ENCODE measurements around the gene EVI5L. TPM values are rescaled to one million over a fixed set of nuclear protein-coding genes. Genes with fewer than 3 reads are reported as not detected.

The EVI5L gene
- total RNA-seq, 1 donor from 2014 or later, result 22.9 TPM

DNA sequence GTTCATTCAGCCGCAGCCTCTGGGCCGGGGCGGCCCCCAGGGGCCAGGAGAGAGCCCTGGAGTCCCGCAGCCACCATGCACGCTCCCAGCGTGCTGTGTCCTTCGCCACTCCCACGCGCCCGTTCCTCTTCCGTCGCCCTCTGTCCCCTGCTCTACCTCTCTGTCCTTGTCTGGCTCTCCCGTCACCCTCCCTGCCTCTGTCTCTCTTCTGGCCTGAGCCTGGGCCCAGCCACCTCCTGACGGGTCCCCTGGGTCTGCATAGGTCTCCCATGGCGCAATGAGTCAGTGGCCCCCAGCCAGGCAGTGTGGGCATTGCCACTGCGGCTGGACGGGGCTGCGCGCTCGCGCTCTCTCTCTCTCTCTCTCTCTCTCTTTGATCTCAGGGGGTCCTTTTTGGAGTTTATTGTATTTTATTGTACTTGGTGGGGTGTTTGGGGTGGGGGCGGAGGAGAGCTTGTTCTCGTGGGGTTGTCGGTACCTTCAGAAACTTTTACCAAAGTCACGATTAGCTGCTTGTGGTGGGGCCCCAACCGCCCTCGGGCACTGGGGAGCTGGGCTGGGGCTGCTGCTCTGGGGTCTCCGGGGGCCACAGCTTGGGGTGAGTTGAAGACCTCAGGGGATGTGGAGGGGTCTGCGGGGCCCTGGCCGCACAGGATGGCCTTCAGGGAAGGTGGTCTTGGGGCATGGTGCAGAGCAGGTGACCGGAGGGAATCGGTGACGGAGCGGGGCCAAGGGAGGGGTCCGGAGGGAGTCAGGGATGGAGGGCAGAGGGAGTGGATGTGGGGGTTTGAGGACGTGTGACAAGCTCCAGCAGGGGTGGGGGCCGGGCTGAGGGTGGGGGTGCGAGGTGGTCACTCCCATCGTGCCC lies 82.9 kb downstream of the EVI5L start:
- Histone ChIP-seq H3K9me3 (replicated peaks) (no peaks in the 10 kb centered on the region), H3K27ac (replicated peaks) (no peak overlapping the region), H3K4me1 (peaks cover 35% of the 10 kb centered on the region), H3K4me3 (no peak overlapping the region), H3K27me3 (ENCODE audit: low read depth) (peaks cover 39% of the 10 kb centered on the region), H3K36me3 (peaks cover 48% of the 10 kb centered on the region)
- no peak for DNase-seq
- intact Hi-C loops (cut with micrococcal nuclease), result no loop called here
- TF ChIP-seq, protein P1, sequence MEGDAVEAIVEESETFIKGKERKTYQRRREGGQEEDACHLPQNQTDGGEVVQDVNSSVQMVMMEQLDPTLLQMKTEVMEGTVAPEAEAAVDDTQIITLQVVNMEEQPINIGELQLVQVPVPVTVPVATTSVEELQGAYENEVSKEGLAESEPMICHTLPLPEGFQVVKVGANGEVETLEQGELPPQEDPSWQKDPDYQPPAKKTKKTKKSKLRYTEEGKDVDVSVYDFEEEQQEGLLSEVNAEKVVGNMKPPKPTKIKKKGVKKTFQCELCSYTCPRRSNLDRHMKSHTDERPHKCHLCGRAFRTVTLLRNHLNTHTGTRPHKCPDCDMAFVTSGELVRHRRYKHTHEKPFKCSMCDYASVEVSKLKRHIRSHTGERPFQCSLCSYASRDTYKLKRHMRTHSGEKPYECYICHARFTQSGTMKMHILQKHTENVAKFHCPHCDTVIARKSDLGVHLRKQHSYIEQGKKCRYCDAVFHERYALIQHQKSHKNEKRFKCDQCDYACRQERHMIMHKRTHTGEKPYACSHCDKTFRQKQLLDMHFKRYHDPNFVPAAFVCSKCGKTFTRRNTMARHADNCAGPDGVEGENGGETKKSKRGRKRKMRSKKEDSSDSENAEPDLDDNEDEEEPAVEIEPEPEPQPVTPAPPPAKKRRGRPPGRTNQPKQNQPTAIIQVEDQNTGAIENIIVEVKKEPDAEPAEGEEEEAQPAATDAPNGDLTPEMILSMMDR (IDR thresholded peaks at IDR 0.05; ENCODE audit: borderline replicate concordance), result no peak

DNA sequence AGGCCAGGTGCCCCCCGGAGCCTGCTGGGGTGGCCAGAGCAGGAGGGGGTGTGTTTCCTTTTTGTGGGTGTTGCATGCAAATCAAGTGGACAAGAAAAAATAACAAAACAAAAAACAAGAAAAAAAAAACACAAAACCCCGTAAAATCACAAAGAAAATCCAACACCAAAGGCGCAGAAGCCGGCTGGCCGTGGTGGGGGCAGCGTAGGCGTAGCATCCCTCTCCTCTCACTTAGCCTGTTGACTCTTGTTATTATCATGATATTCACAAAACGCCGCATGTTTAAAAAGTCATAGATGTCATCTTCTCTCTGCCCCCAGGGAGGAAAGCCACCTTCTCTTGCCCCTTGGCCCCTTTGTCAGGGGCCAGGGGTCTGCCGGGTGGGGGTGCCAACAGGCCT lies 83.6 kb downstream of the EVI5L start:
- TF ChIP-seq, protein P1 (IDR thresholded peaks at IDR 0.05; ENCODE audit: borderline replicate concordance), result no peak
- Histone ChIP-seq H3K4me3 (no peak overlapping the region), H3K4me1 (peaks cover 35% of the 10 kb centered on the region), H3K36me3 (peaks cover 48% of the 10 kb centered on the region), H3K27me3 (ENCODE audit: low read depth) (peaks cover 46% of the 10 kb centered on the region), H3K27ac (replicated peaks) (no peak overlapping the region), H3K9me3 (replicated peaks) (no peaks in the 10 kb centered on the region)
- intact Hi-C loops (cut with micrococcal nuclease), result no loop called here
- DNase-seq, result no peak

DNA sequence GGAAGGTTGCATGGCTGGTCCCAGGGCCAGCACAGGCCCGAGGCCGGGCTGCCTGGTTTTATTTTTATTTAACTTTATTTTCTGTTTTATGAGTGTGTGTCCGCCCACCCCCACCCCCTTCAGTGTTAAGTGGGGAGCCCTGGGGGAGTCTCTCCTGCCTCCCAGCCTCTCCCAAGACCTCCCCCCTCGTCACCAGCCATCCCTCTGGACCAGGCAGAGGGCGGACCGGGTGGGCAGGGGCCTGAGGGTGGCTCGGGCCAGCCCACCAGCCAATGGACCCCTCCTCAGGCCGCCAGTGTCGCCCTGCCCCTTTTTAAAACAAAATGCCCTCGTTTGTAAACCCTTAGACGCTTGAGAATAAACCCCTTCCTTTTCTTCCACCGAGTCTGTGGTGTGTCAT lies 84.1 kb downstream of the EVI5L start:
- Histone ChIP-seq H3K27ac (replicated peaks) (no peak overlapping the region), H3K9me3 (replicated peaks) (no peaks in the 10 kb centered on the region), H3K27me3 (ENCODE audit: low read depth) (peaks cover 50% of the 10 kb centered on the region), H3K4me1 (peaks cover 40% of the 10 kb centered on the region), H3K4me3 (no peak overlapping the region), H3K36me3 (peaks cover 45% of the 10 kb centered on the region)
- intact Hi-C loops (cut with micrococcal nuclease), result no loop called here
- DNase-seq, result no peak
- TF ChIP-seq, protein P1 (IDR thresholded peaks at IDR 0.05; ENCODE audit: borderline replicate concordance), result no peak

Other genes starting within 250 kb of the EVI5L start
- gene CAMSAP3, start 234.4 kb upstream of the EVI5L start, total RNA-seq, result 0.60 TPM
- 24.4 TPM for gene XAB2, start 200.7 kb upstream of the EVI5L start, total RNA-seq
- 197 TPM for gene PET100, start 200.4 kb upstream of the EVI5L start, total RNA-seq
- 2.7 TPM for gene PCP2, start 196.5 kb upstream of the EVI5L start, total RNA-seq
- gene STXBP2, start 193.1 kb upstream of the EVI5L start, total RNA-seq, result 4.5 TPM
- gene RETN, start 161.2 kb upstream of the EVI5L start, total RNA-seq, result 0.99 TPM
- 0.60 TPM for gene MCEMP1, start 153.1 kb upstream of the EVI5L start, total RNA-seq
- gene TRAPPC5, start 149.4 kb upstream of the EVI5L start, total RNA-seq, result 116 TPM
- 0.30 TPM for gene FCER2, start 128.1 kb upstream of the EVI5L start, total RNA-seq
- 0.71 TPM for gene CLEC4G, start 98.1 kb upstream of the EVI5L start, total RNA-seq
- gene CD209, start 82.7 kb upstream of the EVI5L start, total RNA-seq, result 7.0 TPM
- not detected for gene CLEC4M, start 67.0 kb upstream of the EVI5L start, total RNA-seq
- not detected for gene PRR36, start 44.2 kb downstream of the EVI5L start, total RNA-seq
- 0.44 TPM for gene LRRC8E, start 58.3 kb downstream of the EVI5L start, total RNA-seq
- 24.2 TPM for gene MAP2K7, start 73.7 kb downstream of the EVI5L start, total RNA-seq
- gene TGFBR3L, start 84.6 kb downstream of the EVI5L start, total RNA-seq, result 8.2 TPM
- 9.8 TPM for gene SNAPC2, start 90.1 kb downstream of the EVI5L start, total RNA-seq
- 0.22 TPM for gene CTXN1, start 95.9 kb downstream of the EVI5L start, total RNA-seq
- 89.1 TPM for gene TIMM44, start 113.4 kb downstream of the EVI5L start, total RNA-seq
- gene ELAVL1, start 175.4 kb downstream of the EVI5L start, total RNA-seq, result 50.5 TPM
- gene CCL25, start 222.5 kb downstream of the EVI5L start, total RNA-seq, result not detected